Measurements from ENCODE around the gene BBIP1. TPM values are rescaled to one million over a fixed set of nuclear protein-coding genes. Genes with fewer than 3 reads are reported as not detected.

The BBIP1 gene
- total and polyA plus RNA-seq, 11 donors, result 19.3 to 32.4 (median 25.8) TPM

GRCh38 chr10:110872984-110873923, 45.7 kb downstream of the BBIP1 start:
- H3K27ac ChIP-seq, result peak overlapping the region in 11 of 12 donors; percentile 93 to 99 (median 95)
- intact Hi-C loops (cut with DNase I), result loop anchor here in 8 of 10 donors (2.0 to 10.0 kb wide), 10 partner anchors 36 to 368 kb away; partner anchors contain the start of genes BBIP1 (in 1 of the 8) and SHOC2 (in 1 of the 8)
- no peaks in the 10 kb centered on the region for H3K27me3 ChIP-seq
- H3K4me3 ChIP-seq, result peak overlapping the region; percentile 68 to 100 (median 93)
- peaks cover 0 to 26% (median 16%) of the 10 kb centered on the region in 9 donors for H3K36me3 ChIP-seq
- ATAC-seq, result no peak
- 1 to 3% (median 2%) methylated on average over 16 of the region's 16 CpGs for WGBS, 4 donors
- no peak for TF ChIP-seq POLR2A (IDR thresholded peaks at IDR 0.05)
- TF ChIP-seq CTCF (IDR thresholded peaks at IDR 0.05), result no peak
- DNase-seq, result no peak
- no peaks in the 10 kb centered on the region for H3K9me3 ChIP-seq
- peaks cover 0 to 68% (median 21%) of the 10 kb centered on the region in 12 donors for H3K4me1 ChIP-seq

- no peaks in the 10 kb centered on the region for H3K9me3 ChIP-seq
- H3K4me3 ChIP-seq, result peak overlapping the region; percentile 68 to 100 (median 93)
- no peaks in the 10 kb centered on the region for H3K27me3 ChIP-seq
- ATAC-seq (peak in 3 of 4 donors; percentile 53 to 79 (median 76)), DNase-seq (peak; percentile 67 to 88 (median 76))
- H3K27ac ChIP-seq, result peak overlapping the region; percentile 93 to 99 (median 96)
- H3K4me1 ChIP-seq, result peaks cover 0 to 77% (median 21%) of the 10 kb centered on the region in 12 donors
- intact Hi-C loops (cut with DNase I), result loop anchor here in 8 of 10 donors (2.0 to 10.0 kb wide), 10 partner anchors 35 to 368 kb away; partner anchors contain the start of genes BBIP1 (in 1 of the 8) and SHOC2 (in 1 of the 8)
- peak in 6 of 12 donors; percentile 9 to 47 (median 19) for TF ChIP-seq CTCF (IDR thresholded peaks at IDR 0.05)
- TF ChIP-seq POLR2A (IDR thresholded peaks at IDR 0.05), result no peak
- WGBS, 4 donors, result 0 to 1% (median 0%) methylated on average over 41 to 70 of the region's 70 CpGs
- peaks cover 0 to 17% (median 7%) of the 10 kb centered on the region in 9 donors for H3K36me3 ChIP-seq
These were observed 46.6 kb downstream of the BBIP1 start for GRCh38 chr10:110872145-110872983.

- H3K27me3 ChIP-seq, result no peaks in the 10 kb centered on the region
- no peaks in the 10 kb centered on the region for H3K9me3 ChIP-seq
- intact Hi-C loops (cut with DNase I), result loop anchor here in 8 of 10 donors (1.0 to 10.0 kb wide), 11 partner anchors 34 to 367 kb away; partner anchors contain the start of genes BBIP1 (in 1 of the 8) and SHOC2 (in 1 of the 8)
- peak within 1 kb of the TSS; percentile 93 to 99 (median 96) for H3K27ac ChIP-seq
- TF ChIP-seq CTCF (IDR thresholded peaks at IDR 0.05) (no peak), POLR2A (IDR thresholded peaks at IDR 0.05) (peak; percentile 52 to 95)
- DNase-seq (peak; percentile 100), ATAC-seq (peak; percentile 96 to 97 (median 97))
- peaks cover 0 to 9% (median 0%) of the 10 kb centered on the region in 9 donors for H3K36me3 ChIP-seq
- 1% methylated on average over 41 to 47 of the region's 47 CpGs for WGBS, 4 donors
- H3K4me1 ChIP-seq, result peaks cover 0 to 83% (median 18%) of the 10 kb centered on the region in 12 donors
- H3K4me3 ChIP-seq, result peak within 1 kb of the TSS; percentile 68 to 100 (median 93)
These were observed 47.5 kb downstream of the BBIP1 start, which contains the start of gene PDCD4 for GRCh38 chr10:110871298-110872084. Gene PDCD4 (plus strand): TSS chr10:110871928. CDS start chr10:110876028, 4,100 bp downstream.

Measured in heart left ventricle (tissue), 16 donors.